Activated CD8-positive, alpha-beta memory T cell treated with anti-CD3 and anti-CD28 coated beads, Interleukin-2, amount 50 U/mL, for 1 hour (primary cell): ENCODE data around the gene COX17.

ENCODE experiments used
- DNase-seq: peaks from one replicate; pipeline ENCODE4 v3.0.0-alpha.2; 2020; ENCODE audit errors: extremely low read depth

Gene COX17

DNA sequence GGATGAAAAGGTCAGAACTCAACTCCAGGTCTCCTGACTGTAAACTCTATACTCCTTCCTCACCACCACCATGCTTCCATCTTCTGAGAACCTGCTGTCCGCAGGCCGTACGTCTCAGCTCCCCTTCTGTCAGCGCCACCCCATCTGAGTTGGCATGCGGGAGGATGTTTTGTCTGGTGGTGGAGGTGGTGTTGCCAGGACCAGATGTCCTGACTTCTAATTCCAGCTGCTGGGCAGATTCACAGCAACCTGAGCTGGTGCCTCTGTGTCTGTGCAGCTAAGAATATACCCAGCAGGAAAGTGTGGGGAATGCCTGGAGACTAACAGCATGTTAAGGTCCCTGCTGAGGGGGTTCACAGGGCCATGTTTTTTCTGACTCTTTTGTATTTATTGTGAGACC, 56.3 kb downstream of the COX17 start:
- no peak for DNase-seq
